Epithelial cell of proximal tubule (primary cell): ENCODE data around the gene SLCO4A1. TPM values are rescaled to one million over a fixed set of nuclear protein-coding genes. Genes with fewer than 3 reads are reported as not detected.

ENCODE experiments used
- DNase-seq: peaks from one replicate; pipeline ENCODE4 v3.0.0-alpha.2; 2011; ENCODE audit warnings: low read depth
- H3K4me3 ChIP-seq: 2 replicates; pipeline ENCODE4 v1.5.1; 2011; ENCODE audit warnings: low read depth, mild to moderate bottlenecking, low read length
- total RNA-seq: library from RNA; depleted of rRNA; stranded (reverse); fragments of >200 nt; gene quantifications from 2 replicates; pipeline ENCODE4 v1.2.3, GENCODE V29; 2015
- TF ChIP-seq, protein P1 (sequence below): conservative IDR thresholded peaks from 2 replicates; pipeline ENCODE4 v1.5.1; 2012; ENCODE audit warnings: low read depth, mild to moderate bottlenecking, low read length

Gene SLCO4A1
- total RNA-seq, 1 donor from 2014 or later = 57.3 TPM

DNA sequence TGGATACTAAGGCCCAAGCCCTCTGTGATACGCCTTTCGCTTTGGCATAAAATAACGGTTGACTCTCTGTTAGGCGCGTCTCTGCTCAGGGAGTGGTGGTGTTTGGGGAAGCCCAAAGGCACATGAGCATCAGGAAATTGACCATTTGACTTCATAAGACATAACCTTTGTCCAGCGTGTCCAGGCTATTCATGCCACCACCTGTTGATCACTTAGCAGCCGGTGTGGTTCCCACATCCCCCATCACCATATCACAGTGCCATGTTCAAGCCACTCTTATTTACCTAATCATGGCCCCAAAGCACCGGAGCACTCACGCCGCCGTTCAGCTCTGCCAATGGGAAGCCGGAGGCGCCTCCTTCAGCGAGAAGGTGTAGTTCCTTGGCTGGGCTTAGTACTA, 27.9 kb downstream of the SLCO4A1 start:
- no peak overlapping the region for H3K4me3 ChIP-seq
- DNase-seq = no peak
- TF ChIP-seq, protein P1, sequence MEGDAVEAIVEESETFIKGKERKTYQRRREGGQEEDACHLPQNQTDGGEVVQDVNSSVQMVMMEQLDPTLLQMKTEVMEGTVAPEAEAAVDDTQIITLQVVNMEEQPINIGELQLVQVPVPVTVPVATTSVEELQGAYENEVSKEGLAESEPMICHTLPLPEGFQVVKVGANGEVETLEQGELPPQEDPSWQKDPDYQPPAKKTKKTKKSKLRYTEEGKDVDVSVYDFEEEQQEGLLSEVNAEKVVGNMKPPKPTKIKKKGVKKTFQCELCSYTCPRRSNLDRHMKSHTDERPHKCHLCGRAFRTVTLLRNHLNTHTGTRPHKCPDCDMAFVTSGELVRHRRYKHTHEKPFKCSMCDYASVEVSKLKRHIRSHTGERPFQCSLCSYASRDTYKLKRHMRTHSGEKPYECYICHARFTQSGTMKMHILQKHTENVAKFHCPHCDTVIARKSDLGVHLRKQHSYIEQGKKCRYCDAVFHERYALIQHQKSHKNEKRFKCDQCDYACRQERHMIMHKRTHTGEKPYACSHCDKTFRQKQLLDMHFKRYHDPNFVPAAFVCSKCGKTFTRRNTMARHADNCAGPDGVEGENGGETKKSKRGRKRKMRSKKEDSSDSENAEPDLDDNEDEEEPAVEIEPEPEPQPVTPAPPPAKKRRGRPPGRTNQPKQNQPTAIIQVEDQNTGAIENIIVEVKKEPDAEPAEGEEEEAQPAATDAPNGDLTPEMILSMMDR = no peak

DNA sequence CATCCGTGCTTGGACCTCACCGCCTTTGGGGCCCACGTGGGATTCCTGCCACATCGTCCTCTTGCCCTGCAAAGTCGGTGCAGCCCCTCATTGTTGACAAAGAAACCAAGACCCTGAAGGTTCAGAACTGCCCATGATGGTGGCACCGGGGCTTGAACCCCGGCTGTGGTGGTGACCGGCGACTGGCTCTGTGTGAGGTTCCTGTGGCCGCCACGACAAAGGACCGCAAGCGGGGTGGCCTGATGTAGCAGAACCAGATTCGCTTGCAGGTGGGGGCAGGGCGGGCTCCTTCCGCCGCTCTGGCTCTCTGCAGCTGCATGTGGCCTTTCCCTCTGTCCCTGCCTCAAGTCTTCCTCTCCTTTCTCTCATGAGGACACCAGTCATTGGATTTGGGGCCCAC, 28.7 kb downstream of the SLCO4A1 start:
- no peak overlapping the region for H3K4me3 ChIP-seq
- TF ChIP-seq, protein P1 = no peak
- no peak for DNase-seq

DNA sequence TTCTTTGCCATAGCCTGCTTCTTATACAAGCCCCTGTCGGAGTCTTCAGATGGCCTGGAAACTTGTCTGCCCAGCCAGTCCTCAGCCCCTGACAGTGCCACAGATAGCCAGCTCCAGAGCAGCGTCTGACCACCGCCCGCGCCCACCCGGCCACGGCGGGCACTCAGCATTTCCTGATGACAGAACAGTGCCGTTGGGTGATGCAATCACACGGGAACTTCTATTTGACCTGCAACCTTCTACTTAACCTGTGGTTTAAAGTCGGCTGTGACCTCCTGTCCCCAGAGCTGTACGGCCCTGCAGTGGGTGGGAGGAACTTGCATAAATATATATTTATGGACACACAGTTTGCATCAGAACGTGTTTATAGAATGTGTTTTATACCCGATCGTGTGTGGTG, 29.5 kb downstream of the SLCO4A1 start:
- DNase-seq = no peak
- TF ChIP-seq, protein P1 = no peak
- H3K4me3 ChIP-seq = no peak overlapping the region

DNA sequence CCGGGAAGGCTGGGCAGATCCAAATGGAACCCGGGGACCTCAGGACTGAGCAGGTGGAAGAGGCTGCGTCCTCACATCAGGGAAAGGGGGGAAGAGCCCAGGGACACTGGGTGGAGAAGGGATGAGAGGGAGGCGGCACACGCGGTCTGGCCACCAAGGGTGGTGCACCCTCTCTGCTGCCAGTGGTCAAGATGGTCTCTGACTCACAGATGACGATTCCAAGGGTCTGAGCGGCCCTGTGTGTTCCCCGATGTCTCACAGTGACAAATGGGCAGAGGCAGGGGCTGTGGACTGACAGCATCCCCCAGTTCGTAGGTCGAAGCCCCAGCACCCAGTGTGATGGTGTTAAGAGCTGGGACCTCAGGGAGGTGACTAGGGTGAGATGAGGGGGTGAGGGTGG, 32.1 kb downstream of the SLCO4A1 start:
- H3K4me3 ChIP-seq = no peak overlapping the region
- TF ChIP-seq, protein P1 = no peak
- DNase-seq = no peak

DNA sequence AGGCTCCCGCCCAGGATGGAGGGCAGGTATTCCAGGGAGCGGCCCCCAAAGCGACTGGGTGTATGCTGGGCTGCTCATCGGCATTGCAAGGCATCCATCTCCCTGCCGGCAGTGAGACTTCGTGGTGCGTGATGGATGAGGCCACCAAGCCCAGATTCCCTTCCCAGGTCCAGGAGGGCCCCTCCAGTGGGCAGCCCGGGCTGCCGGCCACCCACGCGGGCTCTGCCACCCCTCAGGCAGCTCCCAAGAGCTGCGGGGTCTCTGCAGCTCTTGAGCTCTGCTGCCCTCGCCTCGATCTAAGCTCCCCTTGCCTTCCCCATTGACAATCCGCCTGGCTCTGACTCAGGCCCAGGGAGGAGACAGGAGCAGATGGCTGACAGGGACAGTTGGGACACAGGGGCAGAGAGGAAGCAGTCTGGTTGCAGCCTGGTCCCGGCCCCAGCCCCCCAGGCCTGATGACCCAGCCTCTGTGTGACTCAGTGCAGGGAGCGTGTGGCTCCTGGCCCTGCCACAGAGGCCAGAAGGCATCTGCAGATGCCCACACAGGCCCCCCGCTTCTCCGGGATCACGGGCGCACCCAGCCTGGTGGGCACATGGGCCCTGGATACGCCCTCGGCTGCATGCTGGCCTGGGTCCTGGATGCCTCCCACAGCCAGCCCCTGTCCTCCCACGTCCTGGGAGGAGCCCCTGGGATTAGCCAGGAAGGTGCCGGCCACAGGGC, 33.0 kb downstream of the SLCO4A1 start:
- TF ChIP-seq, protein P1 = no peak
- no peak for DNase-seq

DNA sequence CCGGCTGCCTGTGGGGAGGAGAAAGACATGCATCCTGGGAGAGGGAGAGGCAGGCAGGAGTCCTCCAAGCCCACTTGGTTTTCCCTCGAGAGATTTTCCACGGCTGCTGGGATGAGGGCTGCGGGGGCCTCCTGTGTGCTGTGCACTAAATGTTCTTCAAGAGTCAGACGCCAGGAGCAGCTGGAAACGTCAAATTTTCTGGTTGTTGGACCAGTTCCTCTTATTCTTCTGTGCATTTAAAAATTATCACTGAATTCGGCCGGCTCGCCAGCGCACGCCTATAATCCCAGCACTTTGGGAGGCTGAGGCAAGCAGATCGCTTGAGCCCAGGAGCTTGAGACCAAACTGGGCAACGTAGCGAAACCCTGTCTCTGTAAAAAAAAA, 33.6 kb downstream of the SLCO4A1 start:
- TF ChIP-seq, protein P1 = no peak
- no peak for DNase-seq
- H3K4me3 ChIP-seq = no peak overlapping the region

More for the DNA sequence above, 33.0 kb downstream of the SLCO4A1 start:
- no peak overlapping the region for H3K4me3 ChIP-seq

DNA sequence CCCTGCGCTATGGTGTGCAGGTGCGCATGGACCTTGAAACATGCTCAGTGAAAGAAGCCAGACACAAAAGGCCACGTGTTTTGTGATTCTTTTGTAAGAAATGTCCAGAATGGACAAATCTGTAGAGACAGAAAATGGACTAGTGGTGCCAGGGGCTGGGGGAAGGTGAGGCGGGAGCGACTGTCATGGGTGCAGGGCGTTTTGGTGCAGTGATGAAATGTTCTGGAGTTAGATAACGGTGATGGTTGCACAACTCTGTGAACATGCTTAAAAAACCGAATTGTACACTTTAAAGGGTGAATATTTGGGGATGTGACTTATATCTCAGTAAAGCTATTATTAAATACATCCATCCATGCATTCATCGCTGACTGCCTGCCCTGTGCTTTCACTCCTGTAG, 34.7 kb downstream of the SLCO4A1 start:
- TF ChIP-seq, protein P1 = no peak
- no peak overlapping the region for H3K4me3 ChIP-seq
- DNase-seq = no peak
